Sigmoid colon (tissue), 4 donors: ENCODE measurements around the gene MAPKAP1.

Source experiments
- CTCF ChIP-seq, 4 experiments: fragments of 450-650 bp in 3 of 4; fragments of 200-600 bp in 1 of 4; IDR thresholded peaks; one replicate each; pipeline ENCODE4 v1.5.1; 2016 to 2019; ENCODE audit warnings: antibody characterized with exemption in 4 of 4, mild to moderate bottlenecking in 3 of 4, moderate library complexity in 2 of 4
- EP300 ChIP-seq, 4 donors: sonication (generic); formaldehyde crosslinking; IDR thresholded peaks; one replicate each; pipeline ENCODE4 v1.6.1; 2017; ENCODE audit warnings: antibody characterized with exemption in 4 of 4
- POLR2A ChIP-seq, 2 donors: fragments of 450-650 bp; IDR thresholded peaks; one replicate each; pipeline ENCODE4 v1.6.1; 2016; ENCODE audit warnings: antibody characterized with exemption in 2 of 2, mild to moderate bottlenecking in 2 of 2, moderate library complexity in 2 of 2

GRCh38 chr9:125412166-125412565 lies 294.8 kb downstream of the MAPKAP1 start:
- TF ChIP-seq CTCF (IDR thresholded peaks at IDR 0.05) (no peak), EP300 (IDR thresholded peaks at IDR 0.05) (no peak), POLR2A (IDR thresholded peaks at IDR 0.05) (no peak)
